WTC11 (cell line): ENCODE measurements around the gene TRAPPC10. TPM values are rescaled to one million over a fixed set of nuclear protein-coding genes. Genes with fewer than 3 reads are reported as not detected.

Experiments used
- ATAC-seq: fragments of 200-7000 bp; cut with Tn5 transposase; 2 replicates; pipeline ENCODE4 v1.10.0; 2021; ENCODE audit warnings: mild to moderate bottlenecking, moderate library complexity
- CTCF ChIA-PET: fragments of 300-600 bp; sonication (Branson Sonifier 250); formaldehyde crosslinking; loops from one replicate; lab custom pipeline; 2021; ENCODE audit warnings: antibody characterized with exemption; lab: Charles Lee
- POLR2A ChIA-PET: fragments of 350-600 bp; sonication (Branson Sonifier 250); formaldehyde crosslinking; loops from one replicate; lab custom pipeline; 2021; ENCODE audit warnings: antibody characterized with exemption; lab: Charles Lee
- DNase-seq: peaks from one replicate; pipeline ENCODE4 v3.0.0; 2021; ENCODE audit warnings: low spot score
- H3K27ac Mint-ChIP-seq: 2 replicates; pipeline ENCODE4 v1.8.0; 2021; ENCODE audit warnings: mixed read lengths
- H3K27me3 Mint-ChIP-seq: 2 replicates; pipeline ENCODE4 v1.8.0; 2021; ENCODE audit warnings: low read depth, mild to moderate bottlenecking, moderate library complexity, mixed read lengths
- H3K36me3 Mint-ChIP-seq: 2 replicates; pipeline ENCODE4 v1.8.0; 2021; ENCODE audit warnings: mixed read lengths
- H3K4me1 Mint-ChIP-seq: 2 replicates; pipeline ENCODE4 v1.8.0; 2022; ENCODE audit warnings: mixed read lengths
- H3K4me3 Mint-ChIP-seq: 2 replicates; pipeline ENCODE4 v1.8.0; 2021; ENCODE audit warnings: mild to moderate bottlenecking, moderate library complexity, mixed read lengths
- H3K9me3 Mint-ChIP-seq: 2 replicates; pipeline ENCODE4 v1.8.0; 2021; ENCODE audit warnings: mixed read lengths
- AR ChIP-seq: fragments of 250-450 bp; sonication (Bioruptor Pico); IDR thresholded peaks from 2 replicates; pipeline ENCODE4 v1.9.0; 2021; ENCODE audit warnings: mild to moderate bottlenecking
- ATF3 ChIP-seq: sonication (generic); formaldehyde crosslinking; conservative IDR thresholded peaks from 2 replicates; pipeline ENCODE4 v1.8.1; 2022; ENCODE audit warnings: mild to moderate bottlenecking, missing genetic modification reagents
- E2F1 ChIP-seq: sonication (generic); formaldehyde crosslinking; IDR thresholded peaks from 2 replicates; pipeline ENCODE4 v1.8.0; 2022; ENCODE audit warnings: mild to moderate bottlenecking, missing genetic modification reagents
- E2F5 ChIP-seq: sonication (generic); formaldehyde crosslinking; IDR thresholded peaks from 2 replicates; pipeline ENCODE4 v1.8.1; 2022; ENCODE audit warnings: mild to moderate bottlenecking, moderate library complexity, missing genetic modification reagents
- ETV6 ChIP-seq: sonication (generic); formaldehyde crosslinking; IDR thresholded peaks from 2 replicates; pipeline ENCODE4 v1.8.1; 2022; ENCODE audit warnings: mild to moderate bottlenecking, missing genetic modification reagents
- GTF2I ChIP-seq: fragments of 250-450 bp; sonication (Bioruptor Pico); conservative IDR thresholded peaks from 2 replicates; pipeline ENCODE4 v1.4.0; 2021; ENCODE audit warnings: mild to moderate bottlenecking
- JAZF1 ChIP-seq: fragments of 250-450 bp; sonication (Bioruptor Pico); IDR thresholded peaks from 2 replicates; pipeline ENCODE4 v1.9.0; 2021; ENCODE audit warnings: moderate library complexity, mild to moderate bottlenecking, inconsistent platforms
- SMAD4 ChIP-seq: sonication (generic); formaldehyde crosslinking; IDR thresholded peaks from 2 replicates; pipeline ENCODE4 v1.8.0; 2022; ENCODE audit warnings: mild to moderate bottlenecking, missing genetic modification reagents
- SOX15 ChIP-seq: fragments of 250-450 bp; sonication (Bioruptor Pico); IDR thresholded peaks from 2 replicates; pipeline ENCODE4 v1.9.0; 2021; ENCODE audit warnings: mild to moderate bottlenecking
- STAT6 ChIP-seq: sonication (generic); formaldehyde crosslinking; conservative IDR thresholded peaks from 2 replicates; pipeline ENCODE4 v1.8.1; 2023; ENCODE audit warnings: mild to moderate bottlenecking, low read depth, missing genetic modification reagents, moderate library complexity
- TCF7 ChIP-seq: sonication (generic); formaldehyde crosslinking; IDR thresholded peaks from 2 replicates; pipeline ENCODE4 v1.8.0; 2022; ENCODE audit warnings: mild to moderate bottlenecking, low read depth, missing genetic modification reagents, moderate library complexity
- USF2 ChIP-seq: sonication (generic); formaldehyde crosslinking; IDR thresholded peaks from 2 replicates; pipeline ENCODE4 v1.8.1; 2023; ENCODE audit warnings: mild to moderate bottlenecking, missing genetic modification reagents, moderate library complexity
- ZNF281 ChIP-seq: sonication (generic); formaldehyde crosslinking; IDR thresholded peaks from 2 replicates; pipeline ENCODE4 v1.8.0; 2023; ENCODE audit warnings: mild to moderate bottlenecking, missing genetic modification reagents
- ZNF416 ChIP-seq: fragments of 250-450 bp; sonication (Bioruptor Pico); IDR thresholded peaks from 2 replicates; pipeline ENCODE4 v1.9.0; 2021; ENCODE audit warnings: mild to moderate bottlenecking, inconsistent platforms
- ZNF671 ChIP-seq: fragments of 250-450 bp; sonication (Bioruptor Pico); IDR thresholded peaks from 2 replicates; pipeline ENCODE4 v1.8.0; 2021; ENCODE audit warnings: mild to moderate bottlenecking
- total RNA-seq: library from RNA; stranded (reverse); gene quantifications from 3 replicates; pipeline ENCODE4 v1.2.3, GENCODE V29; 2021

Gene TRAPPC10
- total RNA-seq, 1 experiment from 2014 or later: 34.5 TPM

- Mint-ChIP-seq H3K27ac (no peak overlapping the region), H3K9me3 (peaks cover 5% of the 10 kb centered on the region), H3K4me3 (no peak overlapping the region), H3K4me1 (no peaks in the 10 kb centered on the region), H3K36me3 (no peaks in the 10 kb centered on the region), H3K27me3 (no peaks in the 10 kb centered on the region)
- ChIA-PET POLR2A (no interaction called here), CTCF (interaction anchor here (0.7 kb wide), 1 partner anchor 9 kb away, joined by 4 read pairs; no protein-coding TSS in a partner anchor)
- DNase-seq: no peak
- no peak for ATAC-seq
- TF ChIP-seq AR (CRISPR knock-in tag) (no peak), SMAD4 (no peak), TCF7 (CRISPR knock-in tag) (no peak), JAZF1 (CRISPR knock-in tag) (no peak), ZNF281 (no peak), GTF2I (CRISPR knock-in tag) (no peak), ZNF416 (no peak), ATF3 (CRISPR knock-in tag) (no peak), ZNF671 (CRISPR knock-in tag) (no peak), ETV6 (CRISPR knock-in tag) (no peak), SOX15 (no peak), E2F1 (no peak), USF2 (CRISPR knock-in tag) (no peak), E2F5 (CRISPR knock-in tag) (no peak), STAT6 (CRISPR knock-in tag) (no peak)
Observed at GRCh38 chr21:43966946-43967512, 45.1 kb upstream of the TRAPPC10 start.
